WTC11 (cell line): ENCODE data around the gene PPP1R14C.

Source experiments
- ESRRA ChIP-seq: sonication (generic); formaldehyde crosslinking; IDR thresholded peaks from 2 replicates; pipeline ENCODE4 v1.8.1; 2022; ENCODE audit warnings: mild to moderate bottlenecking, missing genetic modification reagents, borderline replicate concordance
- KAT7 ChIP-seq: sonication (generic); formaldehyde crosslinking; IDR thresholded peaks from 2 replicates; pipeline ENCODE4 v1.8.1; 2023; ENCODE audit warnings: missing genetic modification reagents, mild to moderate bottlenecking, borderline replicate concordance
- MLX ChIP-seq: sonication (generic); formaldehyde crosslinking; IDR thresholded peaks from 2 replicates; pipeline ENCODE4 v1.8.1; 2023; ENCODE audit warnings: mild to moderate bottlenecking, missing genetic modification reagents, moderate library complexity
- NR2C2 ChIP-seq: sonication (generic); formaldehyde crosslinking; IDR thresholded peaks from 2 replicates; pipeline ENCODE4 v1.8.0; 2022; ENCODE audit warnings: mild to moderate bottlenecking, missing genetic modification reagents
- STAT6 ChIP-seq: sonication (generic); formaldehyde crosslinking; conservative IDR thresholded peaks from 2 replicates; pipeline ENCODE4 v1.8.1; 2023; ENCODE audit warnings: mild to moderate bottlenecking, low read depth, missing genetic modification reagents, moderate library complexity
- TCF7 ChIP-seq: sonication (generic); formaldehyde crosslinking; IDR thresholded peaks from 2 replicates; pipeline ENCODE4 v1.8.0; 2022; ENCODE audit warnings: mild to moderate bottlenecking, low read depth, missing genetic modification reagents, moderate library complexity
- TEAD4 ChIP-seq: sonication (generic); formaldehyde crosslinking; IDR thresholded peaks from 2 replicates; pipeline ENCODE4 v1.8.0; 2022; ENCODE audit warnings: mild to moderate bottlenecking, missing genetic modification reagents
- ZNF416 ChIP-seq: fragments of 250-450 bp; sonication (Bioruptor Pico); IDR thresholded peaks from 2 replicates; pipeline ENCODE4 v1.9.0; 2021; ENCODE audit warnings: mild to moderate bottlenecking, inconsistent platforms
- TF ChIP-seq, protein P1 (sequence below): fragments of 200-600 bp; IDR thresholded peaks from 2 replicates; pipeline ENCODE4 v1.8.0; 2022; ENCODE audit warnings: antibody characterized with exemption
- TF ChIP-seq, protein P2 (sequence below): sonication (generic); formaldehyde crosslinking; IDR thresholded peaks from 2 replicates; pipeline ENCODE4 v1.8.1; 2023; ENCODE audit warnings: mild to moderate bottlenecking, missing genetic modification reagents
- TF ChIP-seq, protein P3 (sequence below): fragments of 250-450 bp; sonication (Bioruptor Pico); IDR thresholded peaks from 2 replicates; pipeline ENCODE4 v2.1.2; 2022; ENCODE audit warnings: mild to moderate bottlenecking, moderate library complexity
- TF ChIP-seq, protein P4 (sequence below): sonication (generic); formaldehyde crosslinking; IDR thresholded peaks from 2 replicates; pipeline ENCODE4 v1.8.0; 2023; ENCODE audit warnings: missing genetic modification reagents
- TF ChIP-seq, protein P5 (sequence below): sonication (generic); formaldehyde crosslinking; IDR thresholded peaks from 2 replicates; pipeline ENCODE4 v1.8.1; 2023; ENCODE audit warnings: mild to moderate bottlenecking, missing genetic modification reagents, moderate library complexity
- TF ChIP-seq, protein P6 (sequence below): sonication (generic); formaldehyde crosslinking; IDR thresholded peaks from 2 replicates; pipeline ENCODE4 v1.8.1; 2022; ENCODE audit warnings: missing genetic modification reagents, borderline replicate concordance

DNA sequence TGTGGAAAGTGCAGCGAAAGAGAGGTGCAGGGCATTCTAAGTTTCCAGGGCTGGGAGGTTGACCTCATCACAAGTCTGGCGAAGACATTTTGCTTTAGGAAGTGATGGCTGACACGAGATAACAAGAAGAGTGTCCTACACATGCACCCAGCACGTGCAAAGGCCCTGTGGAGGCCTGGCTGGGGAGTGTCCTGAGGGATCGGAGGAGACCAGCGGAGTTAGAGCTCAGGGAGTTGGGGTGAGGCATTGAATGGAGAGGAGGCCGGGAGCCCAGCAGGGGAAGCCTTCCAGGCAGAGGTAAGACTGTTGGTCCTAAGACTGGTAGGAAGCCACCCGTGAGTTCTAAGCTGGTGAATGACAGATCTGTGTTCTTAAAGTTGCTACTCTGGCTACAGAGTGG is 58.4 kb downstream of the PPP1R14C start:
- TF ChIP-seq, protein P1, sequence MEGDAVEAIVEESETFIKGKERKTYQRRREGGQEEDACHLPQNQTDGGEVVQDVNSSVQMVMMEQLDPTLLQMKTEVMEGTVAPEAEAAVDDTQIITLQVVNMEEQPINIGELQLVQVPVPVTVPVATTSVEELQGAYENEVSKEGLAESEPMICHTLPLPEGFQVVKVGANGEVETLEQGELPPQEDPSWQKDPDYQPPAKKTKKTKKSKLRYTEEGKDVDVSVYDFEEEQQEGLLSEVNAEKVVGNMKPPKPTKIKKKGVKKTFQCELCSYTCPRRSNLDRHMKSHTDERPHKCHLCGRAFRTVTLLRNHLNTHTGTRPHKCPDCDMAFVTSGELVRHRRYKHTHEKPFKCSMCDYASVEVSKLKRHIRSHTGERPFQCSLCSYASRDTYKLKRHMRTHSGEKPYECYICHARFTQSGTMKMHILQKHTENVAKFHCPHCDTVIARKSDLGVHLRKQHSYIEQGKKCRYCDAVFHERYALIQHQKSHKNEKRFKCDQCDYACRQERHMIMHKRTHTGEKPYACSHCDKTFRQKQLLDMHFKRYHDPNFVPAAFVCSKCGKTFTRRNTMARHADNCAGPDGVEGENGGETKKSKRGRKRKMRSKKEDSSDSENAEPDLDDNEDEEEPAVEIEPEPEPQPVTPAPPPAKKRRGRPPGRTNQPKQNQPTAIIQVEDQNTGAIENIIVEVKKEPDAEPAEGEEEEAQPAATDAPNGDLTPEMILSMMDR, result no peak
- TF ChIP-seq MLX (CRISPR knock-in tag) (no peak), KAT7 (CRISPR knock-in tag) (no peak), ESRRA (CRISPR knock-in tag) (no peak), TEAD4 (CRISPR knock-in tag) (no peak), TCF7 (CRISPR knock-in tag) (no peak), NR2C2 (no peak), ZNF416 (CRISPR knock-in tag) (no peak), STAT6 (CRISPR knock-in tag) (no peak)
- TF ChIP-seq, protein P2, sequence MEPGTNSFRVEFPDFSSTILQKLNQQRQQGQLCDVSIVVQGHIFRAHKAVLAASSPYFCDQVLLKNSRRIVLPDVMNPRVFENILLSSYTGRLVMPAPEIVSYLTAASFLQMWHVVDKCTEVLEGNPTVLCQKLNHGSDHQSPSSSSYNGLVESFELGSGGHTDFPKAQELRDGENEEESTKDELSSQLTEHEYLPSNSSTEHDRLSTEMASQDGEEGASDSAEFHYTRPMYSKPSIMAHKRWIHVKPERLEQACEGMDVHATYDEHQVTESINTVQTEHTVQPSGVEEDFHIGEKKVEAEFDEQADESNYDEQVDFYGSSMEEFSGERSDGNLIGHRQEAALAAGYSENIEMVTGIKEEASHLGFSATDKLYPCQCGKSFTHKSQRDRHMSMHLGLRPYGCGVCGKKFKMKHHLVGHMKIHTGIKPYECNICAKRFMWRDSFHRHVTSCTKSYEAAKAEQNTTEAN (CRISPR knock-in tag), result no peak
- TF ChIP-seq, protein P3, sequence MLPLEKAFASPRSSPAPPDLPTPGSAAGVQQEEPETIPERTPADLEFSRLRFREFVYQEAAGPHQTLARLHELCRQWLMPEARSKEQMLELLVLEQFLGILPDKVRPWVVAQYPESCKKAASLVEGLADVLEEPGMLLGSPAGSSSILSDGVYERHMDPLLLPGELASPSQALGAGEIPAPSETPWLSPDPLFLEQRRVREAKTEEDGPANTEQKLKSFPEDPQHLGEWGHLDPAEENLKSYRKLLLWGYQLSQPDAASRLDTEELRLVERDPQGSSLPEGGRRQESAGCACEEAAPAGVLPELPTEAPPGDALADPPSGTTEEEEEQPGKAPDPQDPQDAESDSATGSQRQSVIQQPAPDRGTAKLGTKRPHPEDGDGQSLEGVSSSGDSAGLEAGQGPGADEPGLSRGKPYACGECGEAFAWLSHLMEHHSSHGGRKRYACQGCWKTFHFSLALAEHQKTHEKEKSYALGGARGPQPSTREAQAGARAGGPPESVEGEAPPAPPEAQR (CRISPR knock-in tag), result no peak
- TF ChIP-seq, protein P4, sequence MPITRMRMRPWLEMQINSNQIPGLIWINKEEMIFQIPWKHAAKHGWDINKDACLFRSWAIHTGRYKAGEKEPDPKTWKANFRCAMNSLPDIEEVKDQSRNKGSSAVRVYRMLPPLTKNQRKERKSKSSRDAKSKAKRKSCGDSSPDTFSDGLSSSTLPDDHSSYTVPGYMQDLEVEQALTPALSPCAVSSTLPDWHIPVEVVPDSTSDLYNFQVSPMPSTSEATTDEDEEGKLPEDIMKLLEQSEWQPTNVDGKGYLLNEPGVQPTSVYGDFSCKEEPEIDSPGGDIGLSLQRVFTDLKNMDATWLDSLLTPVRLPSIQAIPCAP, result no peak
- TF ChIP-seq, protein P5, sequence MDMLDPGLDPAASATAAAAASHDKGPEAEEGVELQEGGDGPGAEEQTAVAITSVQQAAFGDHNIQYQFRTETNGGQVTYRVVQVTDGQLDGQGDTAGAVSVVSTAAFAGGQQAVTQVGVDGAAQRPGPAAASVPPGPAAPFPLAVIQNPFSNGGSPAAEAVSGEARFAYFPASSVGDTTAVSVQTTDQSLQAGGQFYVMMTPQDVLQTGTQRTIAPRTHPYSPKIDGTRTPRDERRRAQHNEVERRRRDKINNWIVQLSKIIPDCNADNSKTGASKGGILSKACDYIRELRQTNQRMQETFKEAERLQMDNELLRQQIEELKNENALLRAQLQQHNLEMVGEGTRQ (CRISPR knock-in tag), result no peak
- TF ChIP-seq, protein P6, sequence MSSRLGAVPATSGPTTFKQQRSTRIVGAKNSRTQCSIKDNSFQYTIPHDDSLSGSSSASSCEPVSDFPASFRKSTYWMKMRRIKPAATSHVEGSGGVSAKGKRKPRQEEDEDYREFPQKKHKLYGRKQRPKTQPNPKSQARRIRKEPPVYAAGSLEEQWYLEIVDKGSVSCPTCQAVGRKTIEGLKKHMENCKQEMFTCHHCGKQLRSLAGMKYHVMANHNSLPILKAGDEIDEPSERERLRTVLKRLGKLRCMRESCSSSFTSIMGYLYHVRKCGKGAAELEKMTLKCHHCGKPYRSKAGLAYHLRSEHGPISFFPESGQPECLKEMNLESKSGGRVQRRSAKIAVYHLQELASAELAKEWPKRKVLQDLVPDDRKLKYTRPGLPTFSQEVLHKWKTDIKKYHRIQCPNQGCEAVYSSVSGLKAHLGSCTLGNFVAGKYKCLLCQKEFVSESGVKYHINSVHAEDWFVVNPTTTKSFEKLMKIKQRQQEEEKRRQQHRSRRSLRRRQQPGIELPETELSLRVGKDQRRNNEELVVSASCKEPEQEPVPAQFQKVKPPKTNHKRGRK (CRISPR knock-in tag), result no peak
